B cell (primary cell): ENCODE measurements around the gene SIRPA.

Experiments used
- CTCF ChIP-seq: fragments of 200-600 bp; IDR thresholded peaks from one replicate; pipeline ENCODE4 v1.8.0; 2022; ENCODE audit warnings: antibody characterized with exemption, mild to moderate bottlenecking
- EZH2 ChIP-seq: IDR thresholded peaks from 2 replicates; pipeline ENCODE4 v1.6.1; 2012; ENCODE audit warnings: borderline replicate concordance, low read depth, mild to moderate bottlenecking, moderate library complexity, low read length; ENCODE audit not compliant: insufficient read depth, poor library complexity, severe bottlenecking

GRCh38 chr20:1922786-1923185, 27.6 kb downstream of the SIRPA start:
- TF ChIP-seq CTCF (no peak), EZH2 (no peak)
